Spleen (tissue), 11 donors: Measurements from ENCODE around the gene GLYR1. TPM values are rescaled to one million over a fixed set of nuclear protein-coding genes. Genes with fewer than 3 reads are reported as not detected.

Experiments
- DNase-seq: peaks from one replicate; pipeline ENCODE4 v3.0.0-alpha.2; 2020
- H3K27ac ChIP-seq, 8 donors: fragments of 200-600 bp; sonication (generic) in 7 of 8; 1 replicate in 4 of 8; 2 replicates in 4 of 8; pipeline versions ENCODE4 v1.5.0 to v1.8.0; 2016 to 2021; ENCODE audit warnings: inconsistent platforms in 4 of 8, mild to moderate bottlenecking in 4 of 8, moderate library complexity in 1 of 8
- H3K27me3 ChIP-seq, 7 donors: fragments of 200-600 bp; sonication (generic) in 6 of 7; replicated peaks in 1 of 7; 1 replicate in 4 of 7; 2 replicates in 3 of 7; pipeline versions ENCODE4 v1.5.0 to v1.8.0; 2016 to 2021; ENCODE audit warnings: inconsistent platforms in 3 of 7, mild to moderate bottlenecking in 1 of 7
- H3K36me3 ChIP-seq, 6 donors: fragments of 200-600 bp; sonication (generic) in 5 of 6; 1 replicate in 4 of 6; 2 replicates in 2 of 6; pipeline versions ENCODE4 v1.5.0 to v1.8.0; 2016 to 2021; ENCODE audit warnings: inconsistent platforms in 2 of 6
- H3K4me1 ChIP-seq, 6 donors: fragments of 200-600 bp; sonication (generic) in 5 of 6; 1 replicate in 3 of 6; 2 replicates in 3 of 6; pipeline versions ENCODE4 v1.5.0 to v1.8.0; 2016 to 2021; ENCODE audit warnings: inconsistent platforms in 3 of 6
- H3K4me3 ChIP-seq, 8 donors: fragments of 200-600 bp; sonication (generic) in 7 of 8; 1 replicate in 4 of 8; 2 replicates in 4 of 8; pipeline versions ENCODE4 v1.5.0 to v1.8.0; 2016 to 2021; ENCODE audit warnings: inconsistent platforms in 4 of 8, mild to moderate bottlenecking in 4 of 8, moderate library complexity in 2 of 8
- H3K9me3 ChIP-seq, 8 donors: fragments of 200-600 bp; sonication (generic) in 7 of 8; 1 replicate in 4 of 8; 2 replicates in 4 of 8; pipeline versions ENCODE4 v1.5.0 to v1.8.0; 2016 to 2021; ENCODE audit warnings: inconsistent platforms in 4 of 8
- POLR2A ChIP-seq, 3 donors: fragments of 450-650 bp; IDR thresholded peaks; one replicate each; pipeline ENCODE4 v1.5.1; 2017; ENCODE audit warnings: antibody characterized with exemption in 3 of 3, mild to moderate bottlenecking in 1 of 3
- POLR2AphosphoS5 ChIP-seq, 3 donors: sonication (generic); formaldehyde crosslinking; IDR thresholded peaks; one replicate each; pipeline ENCODE4 v1.5.1; 2017; ENCODE audit warnings: antibody characterized with exemption in 3 of 3
- WGBS, 5 donors: extraction: QIAGEN DNeasy Blood & Tissue Kit in 3 of 5; methylation state at CpG; one replicate each; pipeline versions ENCODE4 v1.1.5 to v1.1.7; 2013 to 2018; 5-methylcytosine and 5-hydroxymethylcytosine counted together
- intact Hi-C: fragments of 100-400 bp; cut with DNase I; formaldehyde crosslinking; loops from one replicate; pipeline ENCODE4 v1.15.0; 2023; ENCODE audit warnings: low total_unique reads
- polyA plus RNA-seq, 3 donors: library from polyadenylated mRNA; stranded (reverse); fragments of 200-250 nt; gene quantifications; one replicate each; pipeline ENCODE4 v1.2.1, GENCODE V29; 2013
- total RNA-seq, 7 donors: library from RNA; depleted of rRNA in 3 of 7; stranded (reverse); fragments of >200 nt in 3 of 7; fragmentation: NEBNext Ultra II Directional in 4 of 7; extraction: Animal tissue kit (Norgen Biotek cat#: 25700) in 4 of 7; gene quantifications; one replicate each; pipeline versions ENCODE4 v1.1.0 to v1.2.1, GENCODE V29; 2016 to 2021
- TF ChIP-seq, protein P1 (sequence below), 11 experiments: fragments of 200-600 bp in 7 of 11; fragments of 450-650 bp in 4 of 11; sonication (generic) in 4 of 11; IDR thresholded peaks in 8 of 11; conservative IDR thresholded peaks in 3 of 11; 1 replicate in 7 of 11; 2 replicates in 4 of 11; pipeline versions ENCODE4 v1.4.0 to v1.8.0; 2016 to 2021; ENCODE audit warnings: antibody characterized with exemption in 11 of 11, inconsistent platforms in 4 of 11, mild to moderate bottlenecking in 1 of 11
- donor health status: healthy with polysubstance abuse.
- donor health status: DM: no; HTN: no; CAD: no; lungs with moderate emphysema.
- donor health status: DM: no; HTN: no; CAD: no.
- donor health status: Bipolar disorder and iron deficiency.
- donor health status: healthy.
- donor health status: DM: no; HTN: no; CAD: no.
- donor health status: DM: yes; HTN: yes; CAD: no.

GLYR1 gene
- total and polyA plus RNA-seq, 10 donors, result 26.6 to 117 (median 62.3) TPM

GRCh38 chr16:4803401-4803844 is 43.7 kb downstream of the GLYR1 start:
- Histone ChIP-seq H3K4me1 (peaks cover 19 to 42% (median 33%) of the 10 kb centered on the region in 6 donors), H3K36me3 (peaks cover 0 to 64% (median 45%) of the 10 kb centered on the region in 6 donors), H3K27ac (peak overlapping the region in 7 of 8 donors; percentile 86 to 95 (median 91)), H3K9me3 (no peaks in the 10 kb centered on the region), H3K27me3 (no peaks in the 10 kb centered on the region), H3K4me3 (peak overlapping the region; percentile 55 to 99 (median 93))
- WGBS, 5 donors, result 41 to 68% (median 48%) methylated on average over 8 of the region's 8 CpGs
- DNase-seq, result no peak
- TF ChIP-seq, protein P1, sequence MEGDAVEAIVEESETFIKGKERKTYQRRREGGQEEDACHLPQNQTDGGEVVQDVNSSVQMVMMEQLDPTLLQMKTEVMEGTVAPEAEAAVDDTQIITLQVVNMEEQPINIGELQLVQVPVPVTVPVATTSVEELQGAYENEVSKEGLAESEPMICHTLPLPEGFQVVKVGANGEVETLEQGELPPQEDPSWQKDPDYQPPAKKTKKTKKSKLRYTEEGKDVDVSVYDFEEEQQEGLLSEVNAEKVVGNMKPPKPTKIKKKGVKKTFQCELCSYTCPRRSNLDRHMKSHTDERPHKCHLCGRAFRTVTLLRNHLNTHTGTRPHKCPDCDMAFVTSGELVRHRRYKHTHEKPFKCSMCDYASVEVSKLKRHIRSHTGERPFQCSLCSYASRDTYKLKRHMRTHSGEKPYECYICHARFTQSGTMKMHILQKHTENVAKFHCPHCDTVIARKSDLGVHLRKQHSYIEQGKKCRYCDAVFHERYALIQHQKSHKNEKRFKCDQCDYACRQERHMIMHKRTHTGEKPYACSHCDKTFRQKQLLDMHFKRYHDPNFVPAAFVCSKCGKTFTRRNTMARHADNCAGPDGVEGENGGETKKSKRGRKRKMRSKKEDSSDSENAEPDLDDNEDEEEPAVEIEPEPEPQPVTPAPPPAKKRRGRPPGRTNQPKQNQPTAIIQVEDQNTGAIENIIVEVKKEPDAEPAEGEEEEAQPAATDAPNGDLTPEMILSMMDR (IDR thresholded peaks at IDR 0.05 in 8 of 11, conservative IDR thresholded peaks at IDR 0.05 in 3 of 11), result no peak
- no peak for TF ChIP-seq POLR2AphosphoS5 (IDR thresholded peaks at IDR 0.05)
- TF ChIP-seq POLR2A (IDR thresholded peaks at IDR 0.05), result no peak
- intact Hi-C loops, result loop anchor here (5.0 kb wide), 1 partner anchor 36 kb away; the partner anchor contains the start of gene ZNF500

- no peaks in the 10 kb centered on the region for H3K27me3 ChIP-seq
- H3K4me3 ChIP-seq, result peak overlapping the region; percentile 55 to 99 (median 93)
- WGBS, 5 donors, result 0 to 1% (median 0%) methylated on average over 36 to 59 of the region's 59 CpGs
- no peaks in the 10 kb centered on the region for H3K9me3 ChIP-seq
- TF ChIP-seq, protein P1 (IDR thresholded peaks at IDR 0.05 in 8 of 11, conservative IDR thresholded peaks at IDR 0.05 in 3 of 11), result peak in 9 of 11 experiments; percentile 23 to 65 (median 49)
- TF ChIP-seq POLR2A (IDR thresholded peaks at IDR 0.05), result no peak
- TF ChIP-seq POLR2AphosphoS5 (IDR thresholded peaks at IDR 0.05), result peak; percentile 69 to 85 (median 75)
- H3K36me3 ChIP-seq, result peaks cover 0 to 64% (median 43%) of the 10 kb centered on the region in 6 donors
- peaks cover 19 to 42% (median 33%) of the 10 kb centered on the region in 6 donors for H3K4me1 ChIP-seq
- H3K27ac ChIP-seq, result peak overlapping the region; percentile 62 to 95 (median 90)
- DNase-seq, result peak; percentile 97
- intact Hi-C loops, result loop anchor here (5.0 kb wide), 1 partner anchor 35 kb away; the partner anchor contains the start of gene ZNF500
These were observed 44.3 kb downstream of the GLYR1 start for GRCh38 chr16:4802659-4803287.

GRCh38 chr16:4801962-4802658 is 45.0 kb downstream of the GLYR1 start, which contains the start of gene ROGDI:
Gene ROGDI, minus strand, starts transcription at chr16:4802633. Its CDS starts 62 bp downstream, at chr16:4802571.
- WGBS, 5 donors, result 0 to 1% (median 0%) methylated on average over 25 to 70 of the region's 70 CpGs
- Histone ChIP-seq H3K27ac (peak within 1 kb of the TSS; percentile 74 to 95 (median 90)), H3K4me1 (peaks cover 19 to 42% (median 33%) of the 10 kb centered on the region in 6 donors), H3K9me3 (no peaks in the 10 kb centered on the region), H3K4me3 (peak within 1 kb of the TSS; percentile 55 to 99 (median 93)), H3K36me3 (peaks cover 0 to 64% (median 43%) of the 10 kb centered on the region in 6 donors), H3K27me3 (no peaks in the 10 kb centered on the region)
- intact Hi-C loops, result loop anchor here (5.0 kb wide), 1 partner anchor 35 kb away; the partner anchor contains the start of gene ZNF500
- DNase-seq, result peak; percentile 97
- TF ChIP-seq POLR2AphosphoS5 (IDR thresholded peaks at IDR 0.05) (peak; percentile 57 to 80 (median 78)), POLR2A (IDR thresholded peaks at IDR 0.05) (peak in 1 of 3 donors; percentile 21)
- TF ChIP-seq, protein P1 (IDR thresholded peaks at IDR 0.05 in 8 of 11, conservative IDR thresholded peaks at IDR 0.05 in 3 of 11), result no peak
